Stomach (tissue), 9 donors: Measurements from ENCODE around the gene GNA14. TPM values are rescaled to one million over a fixed set of nuclear protein-coding genes. Genes with fewer than 3 reads are reported as not detected.
"Not testable (repeated sequence)": the region's sequence is repeated elsewhere in the genome, so short reads cannot be mapped to it uniquely, and the experiment has no call there.

Source experiments
- DNase-seq, 2 donors: peaks; one replicate each; pipeline versions ENCODE4 v3.0.0 to v3.0.0-alpha.2; 2013 to 2019
- H3K27ac ChIP-seq, 5 donors: fragments of 200-600 bp in 4 of 5; sonication (generic) in 4 of 5; one replicate each; pipeline ENCODE4 v1.5.1; 2013 to 2019; ENCODE audit warnings: mild to moderate bottlenecking in 1 of 5, moderate library complexity in 1 of 5
- H3K27me3 ChIP-seq, 3 donors: fragments of 200-600 bp; sonication (generic); one replicate each; pipeline ENCODE4 v1.5.1; 2017 to 2019; ENCODE audit warnings: mixed run types in 1 of 3
- H3K36me3 ChIP-seq, 4 donors: fragments of 200-600 bp; sonication (generic); 1 replicate in 3 of 4; 2 replicates in 1 of 4; pipeline ENCODE4 v1.5.1; 2016 to 2019
- H3K4me1 ChIP-seq, 4 donors: fragments of 200-600 bp; sonication (generic); one replicate each; pipeline ENCODE4 v1.5.1; 2016 to 2019
- H3K4me3 ChIP-seq, 4 donors: fragments of 200-600 bp; sonication (generic) in 3 of 4; one replicate each; pipeline ENCODE4 v1.5.1; 2016 to 2019; ENCODE audit warnings: mild to moderate bottlenecking in 1 of 4
- H3K9me3 ChIP-seq, 4 donors: fragments of 200-600 bp; sonication (generic); one replicate each; pipeline ENCODE4 v1.5.1; 2016 to 2019
- CTCF ChIP-seq, 7 experiments: fragments of 450-650 bp in 4 of 7; fragments of 200-600 bp in 3 of 7; sonication (generic) in 3 of 7; IDR thresholded peaks; one replicate each; pipeline ENCODE4 v1.5.1; 2016 to 2019; ENCODE audit warnings: antibody characterized with exemption in 7 of 7, control low read depth in 2 of 7, mild to moderate bottlenecking in 1 of 7
- EP300 ChIP-seq: sonication (generic); formaldehyde crosslinking; IDR thresholded peaks from one replicate; pipeline ENCODE4 v1.6.1; 2017; ENCODE audit warnings: antibody characterized with exemption
- POLR2A ChIP-seq, 4 donors: fragments of 450-650 bp; IDR thresholded peaks; one replicate each; pipeline ENCODE4 v1.6.1; 2016; ENCODE audit warnings: antibody characterized with exemption in 4 of 4, control low read depth in 2 of 4, mild to moderate bottlenecking in 1 of 4, moderate library complexity in 1 of 4
- POLR2AphosphoS5 ChIP-seq, 3 donors: sonication (generic); formaldehyde crosslinking; IDR thresholded peaks; one replicate each; pipeline ENCODE4 v1.6.1; 2016; ENCODE audit warnings: antibody characterized with exemption in 3 of 3
- WGBS, 5 donors: extraction: QIAGEN DNeasy Blood & Tissue Kit in 3 of 5; methylation state at CpG; one replicate each; pipeline versions ENCODE4 v1.1.5 to v1.1.7; 2013 to 2018; 5-methylcytosine and 5-hydroxymethylcytosine counted together
- intact Hi-C: fragments of 100-400 bp; cut with DNase I; formaldehyde crosslinking; loops from one replicate; pipeline ENCODE4 v1.15.1; 2023; ENCODE audit warnings: low total_unique reads
- polyA plus RNA-seq, 3 donors: library from polyadenylated mRNA; stranded (reverse); fragments of 200-250 nt; gene quantifications; one replicate each; pipeline ENCODE4 v1.2.3, GENCODE V29; 2013
- total RNA-seq, 5 donors: library from RNA; depleted of rRNA; stranded (reverse); fragments of >200 nt; gene quantifications; one replicate each; pipeline versions ENCODE4 v1.1.0 to v1.2.3, GENCODE V29; 2014 to 2016
- donor health status: healthy with polysubstance abuse.
- donor health status: Bipolar disorder and iron deficiency.
- donor health status: healthy.

GNA14 gene
- total and polyA plus RNA-seq, 8 donors = 0.46 to 12.5 (median 1.3) TPM; not detected in 1

- Histone ChIP-seq H3K9me3 (no peaks in the 10 kb centered on the region), H3K27me3 (no peaks in the 10 kb centered on the region), H3K4me3 (no peak overlapping the region), H3K27ac (no peak overlapping the region), H3K4me1 (peaks cover 0 to 7% (median 0%) of the 10 kb centered on the region in 4 donors), H3K36me3 (no peaks in the 10 kb centered on the region)
- WGBS, 5 donors = 92 to 100% (median 100%) methylated on average over 1 of the region's 1 CpG
- no peak for TF ChIP-seq POLR2AphosphoS5 (IDR thresholded peaks at IDR 0.05)
- TF ChIP-seq EP300 = no peak
- TF ChIP-seq POLR2A (IDR thresholded peaks at IDR 0.05) = no peak
- no peak for TF ChIP-seq CTCF (IDR thresholded peaks at IDR 0.05)
- DNase-seq = no peak
- intact Hi-C loops = no loop called here
Observed at GRCh38 chr9:77447646-77448045, 200.5 kb downstream of the GNA14 start.

GRCh38 chr9:77442436-77442835 lies 205.7 kb downstream of the GNA14 start:
- no peak for DNase-seq
- no peak overlapping the region for H3K4me3 ChIP-seq
- WGBS, 5 donors = 72 to 100% (median 84%) methylated on average over 1 of the region's 1 CpG
- no peaks in the 10 kb centered on the region for H3K36me3 ChIP-seq
- peaks cover 0 to 5% (median 2%) of the 10 kb centered on the region in 4 donors for H3K4me1 ChIP-seq
- H3K9me3 ChIP-seq = no peaks in the 10 kb centered on the region
- H3K27ac ChIP-seq = no peak overlapping the region
- intact Hi-C loops = no loop called here
- TF ChIP-seq POLR2AphosphoS5 (IDR thresholded peaks at IDR 0.05) (no peak), EP300 (no peak), CTCF (IDR thresholded peaks at IDR 0.05) (no peak), POLR2A (IDR thresholded peaks at IDR 0.05) (no peak)
- H3K27me3 ChIP-seq = no peaks in the 10 kb centered on the region

GRCh38 chr9:77441124-77441523 lies 207.0 kb downstream of the GNA14 start:
- intact Hi-C loops, H3K27me3 ChIP-seq, DNase-seq, H3K27ac ChIP-seq, H3K4me3 ChIP-seq, H3K36me3 ChIP-seq, H3K9me3 ChIP-seq, H3K4me1 ChIP-seq: not testable (repeated sequence)
- WGBS, 5 donors = 68 to 82% (median 80%) methylated on average over 7 of the region's 7 CpGs

GRCh38 chr9:77440057-77440456 lies 208.1 kb downstream of the GNA14 start:
- 22 to 48% (median 32%) methylated on average over 10 of the region's 10 CpGs for WGBS, 5 donors
- TF ChIP-seq POLR2A (IDR thresholded peaks at IDR 0.05) (no peak), POLR2AphosphoS5 (IDR thresholded peaks at IDR 0.05) (no peak), CTCF (IDR thresholded peaks at IDR 0.05) (no peak), EP300 (no peak)
- no peaks in the 10 kb centered on the region for H3K27me3 ChIP-seq
- intact Hi-C loops = no loop called here
- DNase-seq = peak in 1 of 2 donors; percentile 66
- no peaks in the 10 kb centered on the region for H3K9me3 ChIP-seq
- H3K27ac ChIP-seq = peak overlapping the region in 2 of 5 donors; percentile 17 to 36
- H3K4me1 ChIP-seq = peaks cover 0 to 13% (median 2%) of the 10 kb centered on the region in 4 donors
- no peak overlapping the region for H3K4me3 ChIP-seq
- no peaks in the 10 kb centered on the region for H3K36me3 ChIP-seq

- Histone ChIP-seq H3K27ac (no peak overlapping the region), H3K4me1 (peaks cover 0 to 18% (median 2%) of the 10 kb centered on the region in 4 donors), H3K36me3 (no peaks in the 10 kb centered on the region), H3K9me3 (no peaks in the 10 kb centered on the region), H3K4me3 (no peak overlapping the region), H3K27me3 (no peaks in the 10 kb centered on the region)
- intact Hi-C loops = loop anchor here (10.0 kb wide), 1 partner anchor 316 kb away; no protein-coding TSS in a partner anchor
- no peak for DNase-seq
- TF ChIP-seq POLR2A (IDR thresholded peaks at IDR 0.05) (no peak), CTCF (IDR thresholded peaks at IDR 0.05) (no peak)
- 42 to 53% (median 51%) methylated on average over 3 of the region's 3 CpGs for WGBS, 5 donors
Observed at GRCh38 chr9:77438653-77439052, 209.5 kb downstream of the GNA14 start.
